ENCODE results near the gene TBC1D9. TPM values are rescaled to one million over a fixed set of nuclear protein-coding genes. Genes with fewer than 3 reads are reported as not detected.

Gene TBC1D9
- total RNA-seq, 1 donor from 2014 or later: 36.4 TPM

DNA sequence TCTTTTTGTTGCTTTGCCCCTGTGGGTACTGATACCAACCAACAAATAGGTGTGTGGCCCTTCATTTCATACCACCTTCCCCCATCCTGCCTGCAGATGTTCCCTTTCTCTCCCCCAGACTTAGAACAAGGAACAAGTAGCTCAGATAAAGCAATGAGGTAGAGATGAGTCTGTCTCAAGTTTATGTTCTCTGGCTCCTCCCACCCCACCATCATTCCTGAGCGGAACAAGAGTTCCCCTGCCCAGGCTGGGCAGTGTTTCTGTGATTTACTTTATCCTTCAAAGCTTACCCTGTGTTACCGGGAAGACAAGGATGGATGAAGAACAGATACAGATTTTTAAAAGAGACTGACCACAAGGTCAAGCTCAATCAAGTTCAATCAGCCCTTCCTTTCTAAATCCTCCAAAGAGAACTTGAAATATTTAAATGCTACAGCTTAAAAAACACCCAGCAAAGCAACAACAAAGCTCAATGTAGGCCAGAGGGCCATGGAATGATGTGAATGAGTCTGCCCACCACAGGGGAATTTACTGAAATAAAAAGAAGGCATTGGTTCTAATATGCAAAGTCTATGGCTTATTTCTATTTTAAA lies 107.4 kb downstream of the TBC1D9 start:
- no peak for DNase-seq (ENCODE audit: low spot score, unreplicated experiment)
- H3K4me3 Mint-ChIP-seq (ENCODE audit: low read depth): no peak overlapping the region
- TF ChIP-seq, protein P1, sequence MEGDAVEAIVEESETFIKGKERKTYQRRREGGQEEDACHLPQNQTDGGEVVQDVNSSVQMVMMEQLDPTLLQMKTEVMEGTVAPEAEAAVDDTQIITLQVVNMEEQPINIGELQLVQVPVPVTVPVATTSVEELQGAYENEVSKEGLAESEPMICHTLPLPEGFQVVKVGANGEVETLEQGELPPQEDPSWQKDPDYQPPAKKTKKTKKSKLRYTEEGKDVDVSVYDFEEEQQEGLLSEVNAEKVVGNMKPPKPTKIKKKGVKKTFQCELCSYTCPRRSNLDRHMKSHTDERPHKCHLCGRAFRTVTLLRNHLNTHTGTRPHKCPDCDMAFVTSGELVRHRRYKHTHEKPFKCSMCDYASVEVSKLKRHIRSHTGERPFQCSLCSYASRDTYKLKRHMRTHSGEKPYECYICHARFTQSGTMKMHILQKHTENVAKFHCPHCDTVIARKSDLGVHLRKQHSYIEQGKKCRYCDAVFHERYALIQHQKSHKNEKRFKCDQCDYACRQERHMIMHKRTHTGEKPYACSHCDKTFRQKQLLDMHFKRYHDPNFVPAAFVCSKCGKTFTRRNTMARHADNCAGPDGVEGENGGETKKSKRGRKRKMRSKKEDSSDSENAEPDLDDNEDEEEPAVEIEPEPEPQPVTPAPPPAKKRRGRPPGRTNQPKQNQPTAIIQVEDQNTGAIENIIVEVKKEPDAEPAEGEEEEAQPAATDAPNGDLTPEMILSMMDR (IDR thresholded peaks at IDR 0.05; ENCODE audit: unreplicated experiment): no peak
- peak overlapping the region; percentile 19 for H3K27ac Mint-ChIP-seq
- no peaks in the 10 kb centered on the region for H3K27me3 Mint-ChIP-seq
- H3K36me3 Mint-ChIP-seq (ENCODE audit: insufficient read depth): peaks cover 57% of the 10 kb centered on the region
- no peaks in the 10 kb centered on the region for H3K9me3 Mint-ChIP-seq (ENCODE audit: low read depth)
- H3K4me1 Mint-ChIP-seq (ENCODE audit: low read depth): peaks cover 19% of the 10 kb centered on the region

DNA sequence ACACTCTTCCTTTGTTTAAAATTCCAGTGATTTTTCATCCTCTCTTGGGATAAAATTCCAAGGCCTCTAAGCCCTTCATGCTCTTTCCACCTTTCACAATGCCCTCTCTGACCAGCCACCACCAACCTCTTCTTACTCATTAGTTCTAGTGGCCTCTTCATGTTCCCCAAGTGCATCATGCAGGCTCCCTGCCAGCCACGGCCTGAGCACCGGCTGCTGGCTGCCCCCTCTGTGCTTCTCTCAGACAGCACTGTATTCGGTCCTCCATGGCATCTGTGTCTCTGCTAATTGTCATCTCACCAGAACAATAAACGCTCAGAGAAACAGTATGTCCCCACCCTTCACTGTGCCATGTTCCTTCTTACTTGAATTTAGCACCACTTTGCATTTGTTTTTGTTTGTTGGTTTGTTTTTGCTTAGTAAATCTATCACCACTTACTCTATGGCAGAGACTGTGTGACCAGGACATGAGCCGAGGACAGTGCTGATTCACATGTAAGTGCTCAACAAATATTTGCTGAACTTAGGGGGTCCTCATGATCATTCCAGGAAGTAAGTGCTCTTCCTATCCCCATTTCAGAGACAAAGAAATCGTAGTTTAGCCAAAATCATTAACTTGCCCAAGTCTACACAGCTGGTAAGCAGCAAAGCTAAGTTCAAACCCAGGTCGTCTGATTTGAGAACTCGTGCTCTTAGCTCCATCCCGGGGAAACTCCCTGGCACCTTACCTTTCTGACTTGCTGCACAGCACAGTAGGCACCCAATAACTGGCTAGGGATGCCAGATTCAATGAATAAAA lies 110.4 kb downstream of the TBC1D9 start:
- no peaks in the 10 kb centered on the region for H3K9me3 Mint-ChIP-seq (ENCODE audit: low read depth)
- peaks cover 29% of the 10 kb centered on the region for H3K4me1 Mint-ChIP-seq (ENCODE audit: low read depth)
- DNase-seq (ENCODE audit: low spot score, unreplicated experiment): no peak
- peaks cover 49% of the 10 kb centered on the region for H3K36me3 Mint-ChIP-seq (ENCODE audit: insufficient read depth)
- TF ChIP-seq, protein P1 (IDR thresholded peaks at IDR 0.05; ENCODE audit: unreplicated experiment): no peak
- peak overlapping the region; percentile 44 for H3K27ac Mint-ChIP-seq
- no peaks in the 10 kb centered on the region for H3K27me3 Mint-ChIP-seq
- no peak overlapping the region for H3K4me3 Mint-ChIP-seq (ENCODE audit: low read depth)

DNA sequence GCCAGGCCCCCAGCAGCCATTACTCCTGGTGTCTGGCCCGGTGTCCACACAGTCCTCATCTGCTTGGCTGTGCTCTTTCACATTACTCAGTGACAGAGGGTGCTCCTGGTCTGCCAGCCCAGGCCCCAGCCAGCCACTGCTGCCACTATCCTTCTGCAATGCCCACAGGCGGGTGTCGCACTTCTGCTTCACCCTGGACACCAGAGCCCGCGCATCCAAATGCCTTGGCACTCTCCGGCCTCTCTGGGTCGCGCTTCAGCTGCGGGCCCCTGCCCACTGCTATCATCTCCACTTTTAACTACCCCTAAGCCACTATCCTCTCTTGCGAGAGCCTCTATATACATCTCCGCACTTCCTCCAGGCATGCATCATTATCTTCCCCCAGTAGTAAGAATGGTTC lies 111.0 kb downstream of the TBC1D9 start:
- H3K4me3 Mint-ChIP-seq (ENCODE audit: low read depth): no peak overlapping the region
- H3K4me1 Mint-ChIP-seq (ENCODE audit: low read depth): peaks cover 32% of the 10 kb centered on the region
- DNase-seq (ENCODE audit: low spot score, unreplicated experiment): no peak
- TF ChIP-seq, protein P1 (IDR thresholded peaks at IDR 0.05; ENCODE audit: unreplicated experiment): no peak
- H3K36me3 Mint-ChIP-seq (ENCODE audit: insufficient read depth): peaks cover 46% of the 10 kb centered on the region
- no peaks in the 10 kb centered on the region for H3K27me3 Mint-ChIP-seq
- peak overlapping the region; percentile 44 for H3K27ac Mint-ChIP-seq
- H3K9me3 Mint-ChIP-seq (ENCODE audit: low read depth): no peaks in the 10 kb centered on the region

DNA sequence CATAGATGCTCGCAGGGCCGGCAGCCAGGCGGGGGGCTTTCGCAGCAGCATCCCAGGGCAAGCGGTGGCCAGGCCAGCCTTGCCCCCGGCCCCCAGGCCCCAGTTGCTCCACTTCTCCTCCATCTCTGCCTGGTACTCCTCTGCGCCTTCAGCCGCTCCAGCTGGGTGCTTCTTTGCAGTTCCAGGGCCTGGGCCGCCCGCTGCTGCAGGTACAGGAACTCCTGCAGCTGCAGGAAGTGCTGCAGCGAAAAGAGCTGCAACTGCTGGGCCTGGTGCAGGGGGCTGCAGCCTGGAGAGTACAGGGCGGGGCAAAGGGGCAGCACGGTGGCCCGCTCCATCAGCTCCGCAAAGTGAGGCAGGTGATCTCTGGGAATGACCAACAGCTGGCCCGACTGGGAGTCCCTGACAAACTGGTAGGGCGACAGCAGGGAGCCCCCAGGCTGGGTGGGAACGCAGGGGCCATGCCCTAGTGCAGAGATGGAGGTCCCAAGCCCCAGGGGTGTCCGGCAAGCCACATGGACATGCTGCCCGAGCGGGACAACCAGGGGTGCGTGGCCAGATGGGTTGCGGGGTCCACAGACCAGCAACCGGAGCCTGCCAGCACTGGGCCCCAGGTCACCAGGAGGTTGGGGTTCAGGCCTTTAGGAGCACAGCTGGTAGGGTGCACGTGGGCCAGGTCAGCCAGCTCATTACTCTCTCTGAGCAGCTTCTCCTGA lies 111.6 kb downstream of the TBC1D9 start:
- H3K9me3 Mint-ChIP-seq (ENCODE audit: low read depth): no peaks in the 10 kb centered on the region
- no peak for DNase-seq (ENCODE audit: low spot score, unreplicated experiment)
- H3K27ac Mint-ChIP-seq: no peak overlapping the region
- peaks cover 36% of the 10 kb centered on the region for H3K4me1 Mint-ChIP-seq (ENCODE audit: low read depth)
- TF ChIP-seq, protein P1 (IDR thresholded peaks at IDR 0.05; ENCODE audit: unreplicated experiment): no peak
- no peaks in the 10 kb centered on the region for H3K27me3 Mint-ChIP-seq
- H3K4me3 Mint-ChIP-seq (ENCODE audit: low read depth): no peak overlapping the region
- peaks cover 44% of the 10 kb centered on the region for H3K36me3 Mint-ChIP-seq (ENCODE audit: insufficient read depth)

DNA sequence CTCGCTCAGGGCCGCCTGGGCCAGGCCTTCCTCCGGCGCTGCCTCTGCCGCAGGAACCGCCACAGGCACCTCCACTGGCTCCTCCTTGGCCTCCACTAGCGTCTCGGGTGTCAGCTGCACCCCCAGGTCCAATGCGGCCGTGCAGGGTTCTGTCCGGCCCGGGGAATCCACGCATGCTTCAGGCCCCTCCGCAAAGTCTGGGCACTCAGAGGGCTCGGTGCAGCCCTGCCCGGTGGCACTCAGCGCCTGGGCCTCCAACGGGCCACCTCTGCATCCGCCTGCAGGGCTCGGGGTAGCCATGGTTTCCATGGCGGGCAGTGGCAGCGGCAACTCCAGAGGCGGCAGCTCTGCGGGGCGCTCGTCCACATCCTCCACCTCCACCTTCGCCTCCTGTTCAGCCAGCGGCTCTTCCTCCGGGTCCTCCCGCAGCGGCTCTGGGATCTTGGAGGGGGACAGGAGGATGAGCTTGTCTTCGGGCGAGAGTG lies 112.6 kb downstream of the TBC1D9 start:
- TF ChIP-seq, protein P1 (IDR thresholded peaks at IDR 0.05; ENCODE audit: unreplicated experiment): no peak
- Mint-ChIP-seq H3K36me3 (ENCODE audit: insufficient read depth) (peaks cover 45% of the 10 kb centered on the region), H3K4me3 (ENCODE audit: low read depth) (no peak overlapping the region), H3K9me3 (ENCODE audit: low read depth) (no peaks in the 10 kb centered on the region), H3K27ac (no peak overlapping the region), H3K27me3 (no peaks in the 10 kb centered on the region), H3K4me1 (ENCODE audit: low read depth) (peaks cover 35% of the 10 kb centered on the region)
- DNase-seq (ENCODE audit: low spot score, unreplicated experiment): no peak

All from progenitor cell of endocrine pancreas (in vitro differentiated cells).